Astrocyte of the spinal cord (primary cell): ENCODE measurements around the gene CRACDL.
"Not testable (repeated sequence)": the region's sequence is repeated elsewhere in the genome, so short reads cannot be mapped to it uniquely, and the experiment has no call there.

Source experiments
- DNase-seq: peaks from one replicate; pipeline ENCODE4 v3.0.0; 2011; ENCODE audit warnings: low read depth, low spot score
- H3K4me3 ChIP-seq: 2 replicates; pipeline ENCODE4 v1.5.1; 2011; ENCODE audit warnings: low read depth, mild to moderate bottlenecking, low read length, moderate library complexity
- in situ Hi-C: cut with HindIII; loops from 2 replicates; pipeline ENCODE4 v1.10.0; 2017; ENCODE audit warnings: low sequenced_read_pairs
- TF ChIP-seq, protein P1 (sequence below): IDR thresholded peaks from 2 replicates; pipeline ENCODE4 v1.5.1; 2012; ENCODE audit warnings: low read depth, mild to moderate bottlenecking, low read length, inconsistent platforms

The CRACDL gene

DNA sequence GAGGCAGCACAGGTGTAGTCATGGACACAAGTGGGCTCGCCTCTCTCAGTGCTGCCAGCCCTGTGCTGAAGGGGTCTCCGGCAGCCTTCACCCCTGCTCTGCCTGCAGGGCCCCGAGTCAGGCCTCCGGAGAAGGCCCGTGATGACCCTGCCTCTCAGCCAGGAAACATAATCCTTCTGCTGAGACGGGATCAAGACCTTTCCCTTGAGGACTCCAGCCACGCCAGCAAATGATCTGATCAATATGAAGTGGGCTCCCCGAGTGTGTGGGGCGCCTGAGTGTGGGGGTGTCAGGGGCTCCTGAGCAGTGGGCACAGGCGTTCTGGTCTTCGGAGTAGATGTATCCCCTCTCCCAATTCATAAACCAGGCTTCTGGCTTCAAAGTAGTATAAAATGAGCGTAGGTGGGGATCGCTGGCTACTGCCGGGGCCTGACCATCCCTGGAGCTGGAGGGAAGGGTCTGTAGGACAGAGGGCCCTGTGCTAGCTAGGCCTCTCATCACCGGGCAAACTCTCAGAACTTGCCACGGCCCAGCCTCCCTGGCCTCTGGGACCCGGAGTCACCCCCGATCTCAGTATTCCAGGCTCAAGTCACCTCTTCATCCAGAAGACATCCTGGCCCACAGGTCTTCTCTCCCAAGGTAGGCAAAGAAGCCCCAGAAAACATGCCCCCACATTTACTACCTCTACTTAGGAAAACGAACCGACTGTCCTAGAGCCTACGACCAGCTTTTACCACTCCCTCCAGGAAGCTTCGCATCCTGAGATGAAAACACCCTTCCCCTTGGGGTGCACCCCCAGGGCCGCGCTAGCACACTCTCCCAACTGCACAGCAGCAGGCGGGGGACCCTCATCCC is 33.6 kb downstream of the CRACDL start:
- TF ChIP-seq, protein P1, sequence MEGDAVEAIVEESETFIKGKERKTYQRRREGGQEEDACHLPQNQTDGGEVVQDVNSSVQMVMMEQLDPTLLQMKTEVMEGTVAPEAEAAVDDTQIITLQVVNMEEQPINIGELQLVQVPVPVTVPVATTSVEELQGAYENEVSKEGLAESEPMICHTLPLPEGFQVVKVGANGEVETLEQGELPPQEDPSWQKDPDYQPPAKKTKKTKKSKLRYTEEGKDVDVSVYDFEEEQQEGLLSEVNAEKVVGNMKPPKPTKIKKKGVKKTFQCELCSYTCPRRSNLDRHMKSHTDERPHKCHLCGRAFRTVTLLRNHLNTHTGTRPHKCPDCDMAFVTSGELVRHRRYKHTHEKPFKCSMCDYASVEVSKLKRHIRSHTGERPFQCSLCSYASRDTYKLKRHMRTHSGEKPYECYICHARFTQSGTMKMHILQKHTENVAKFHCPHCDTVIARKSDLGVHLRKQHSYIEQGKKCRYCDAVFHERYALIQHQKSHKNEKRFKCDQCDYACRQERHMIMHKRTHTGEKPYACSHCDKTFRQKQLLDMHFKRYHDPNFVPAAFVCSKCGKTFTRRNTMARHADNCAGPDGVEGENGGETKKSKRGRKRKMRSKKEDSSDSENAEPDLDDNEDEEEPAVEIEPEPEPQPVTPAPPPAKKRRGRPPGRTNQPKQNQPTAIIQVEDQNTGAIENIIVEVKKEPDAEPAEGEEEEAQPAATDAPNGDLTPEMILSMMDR = no peak
- DNase-seq = no peak
- H3K4me3 ChIP-seq = no peak overlapping the region
- in situ Hi-C loops = no loop called here

DNA sequence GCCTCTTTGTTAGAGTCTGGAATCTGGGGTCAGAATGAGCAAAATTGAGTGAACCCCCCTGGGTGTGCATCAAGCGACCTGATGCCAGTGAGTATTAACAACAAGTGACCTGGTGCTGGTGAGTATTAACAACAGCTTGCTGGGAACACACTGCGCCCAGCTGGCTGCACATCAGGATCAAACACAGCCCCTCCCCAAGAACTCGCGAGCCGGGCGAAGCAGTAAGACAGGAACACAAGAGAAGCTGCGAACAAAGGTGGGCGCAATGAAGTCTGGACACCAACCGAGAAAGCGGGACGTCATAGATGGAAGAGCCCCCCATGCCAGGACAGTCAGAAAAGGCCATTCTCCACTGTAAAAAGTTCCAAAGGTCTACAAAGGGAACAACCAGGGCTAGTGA is 34.3 kb downstream of the CRACDL start:
- TF ChIP-seq, protein P1 = no peak
- H3K4me3 ChIP-seq = no peak overlapping the region
- DNase-seq = no peak
- in situ Hi-C loops = no loop called here

DNA sequence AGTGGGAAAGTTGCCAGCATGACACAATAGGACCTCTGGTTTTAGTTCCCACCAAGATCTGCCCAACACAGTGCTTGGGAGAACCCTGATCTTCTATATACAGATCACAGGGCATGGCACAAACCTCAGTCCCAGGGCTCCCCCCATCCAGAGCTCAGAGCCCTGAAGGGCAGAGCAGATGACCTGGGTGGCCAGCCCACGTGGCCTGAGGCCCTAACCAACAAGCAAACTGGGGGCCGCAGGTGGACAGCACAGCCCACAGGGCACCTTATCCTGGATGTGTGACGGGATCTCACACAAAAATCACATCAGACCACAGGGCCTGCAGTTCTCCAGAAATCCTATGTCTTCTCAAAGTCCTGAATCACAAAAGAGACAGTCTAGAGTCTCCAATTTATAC is 34.7 kb downstream of the CRACDL start:
- no peak for DNase-seq
- in situ Hi-C loops = no loop called here
- TF ChIP-seq, protein P1 = no peak
- H3K4me3 ChIP-seq = no peak overlapping the region

DNA sequence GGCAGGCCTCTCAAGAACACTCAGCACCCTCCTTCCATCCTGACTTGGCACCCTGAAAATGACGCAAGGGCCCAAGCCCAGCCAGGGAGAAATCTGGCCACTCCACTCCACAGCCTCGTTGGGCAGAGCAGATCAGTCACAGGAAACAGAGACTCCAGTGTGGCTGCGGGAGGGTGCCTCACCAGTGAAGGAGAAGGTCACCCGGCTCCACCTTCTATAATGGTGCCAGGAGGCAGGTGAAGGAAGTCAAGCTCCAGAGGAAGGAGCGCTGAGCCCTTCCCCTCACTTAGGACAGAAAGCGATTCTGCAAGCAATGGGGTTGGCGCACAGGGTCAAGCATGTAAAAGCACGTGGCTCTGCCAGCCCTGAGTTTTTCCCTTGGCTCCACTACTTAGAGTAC is 35.3 kb downstream of the CRACDL start:
- in situ Hi-C loops = no loop called here
- DNase-seq = no peak
- TF ChIP-seq, protein P1 = no peak
- H3K4me3 ChIP-seq = no peak overlapping the region

DNA sequence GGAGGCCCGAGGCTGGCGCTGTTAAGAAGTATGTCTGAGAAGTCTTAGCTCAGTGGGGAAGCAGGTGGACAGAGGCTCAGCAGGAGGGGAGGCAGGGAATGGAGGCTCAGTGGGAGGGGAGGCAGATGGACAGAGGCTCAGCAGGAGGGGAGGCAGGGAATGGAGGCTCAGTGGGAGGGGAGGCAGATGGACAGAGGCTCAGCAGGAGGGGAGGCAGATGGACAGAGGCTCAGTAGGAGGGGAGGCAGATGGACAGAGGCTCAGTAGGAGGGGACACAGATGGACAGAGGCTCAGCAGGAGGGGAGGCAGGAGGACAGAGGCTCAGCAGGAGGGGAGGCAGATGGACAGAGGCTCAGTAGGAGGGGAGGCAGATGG is 36.3 kb downstream of the CRACDL start:
- H3K4me3 ChIP-seq, in situ Hi-C loops, DNase-seq: not testable (repeated sequence)

DNA sequence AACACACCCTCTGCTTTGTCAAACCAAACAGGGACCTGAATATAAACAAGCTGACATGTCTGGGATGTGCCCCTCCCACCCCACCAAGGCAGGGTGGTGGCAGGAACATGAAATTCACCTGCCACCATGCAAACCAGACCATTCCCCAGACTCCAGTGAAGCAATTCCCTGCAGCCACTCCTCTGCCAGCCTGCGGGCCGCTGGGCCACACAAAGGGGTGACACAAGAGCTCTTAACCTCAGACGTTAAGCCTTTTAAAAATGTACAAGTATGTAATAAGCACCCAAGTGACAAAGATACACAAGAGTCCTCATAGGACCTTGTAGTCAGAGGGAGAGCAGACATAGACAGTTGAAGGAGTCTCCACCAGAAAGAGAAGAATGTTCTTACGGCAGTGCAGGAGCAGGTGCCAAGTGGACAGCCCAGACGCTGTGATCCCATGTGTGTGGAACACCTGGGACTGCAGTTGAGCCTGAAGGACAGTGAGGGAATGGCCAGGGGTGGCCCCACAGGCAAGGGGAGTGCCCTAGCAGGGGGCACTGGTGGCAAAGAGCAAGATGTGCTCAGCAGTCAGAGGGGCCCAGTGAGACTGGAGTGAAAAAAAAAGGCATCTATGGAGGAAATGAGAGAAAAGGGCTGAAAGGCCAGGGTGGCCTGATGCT is 36.9 kb downstream of the CRACDL start:
- DNase-seq = no peak
- in situ Hi-C loops = no loop called here
- TF ChIP-seq, protein P1 = no peak
- no peak overlapping the region for H3K4me3 ChIP-seq

DNA sequence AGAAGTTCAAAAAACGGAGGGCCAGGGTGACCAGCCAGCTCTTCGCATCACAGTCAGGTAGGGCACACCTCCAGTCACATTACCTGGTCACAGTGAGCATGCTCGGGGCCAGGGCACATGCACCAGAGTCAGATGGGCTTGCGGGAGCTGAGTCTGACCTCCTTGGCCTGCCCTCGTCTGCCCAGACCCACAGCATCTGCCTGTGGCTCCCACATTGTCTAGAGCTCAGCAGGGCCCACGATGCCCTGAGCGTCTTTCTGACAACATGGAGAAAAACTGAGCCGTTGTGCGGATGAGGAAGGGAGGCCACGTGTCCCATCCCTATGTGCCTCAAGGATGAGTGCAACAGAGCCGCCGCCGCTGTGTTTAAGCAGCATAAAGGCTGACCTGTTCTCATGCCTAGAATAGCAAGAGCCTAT is 37.6 kb downstream of the CRACDL start:
- DNase-seq = no peak
- TF ChIP-seq, protein P1 = no peak
- no peak overlapping the region for H3K4me3 ChIP-seq
- in situ Hi-C loops = no loop called here
